ENCODE measurements around the gene MRPL37.

Gene MRPL37

GRCh38 chr1:54199151-54199764, 709 bp upstream of the MRPL37 start:
- H3K36me3 ChIP-seq (ENCODE audit: control insufficient read depth in 1 of 2, insufficient read depth in 2 of 2, low read length in 2 of 2): peaks cover 0 to 1% of the 10 kb centered on the region in 2 experiments
- no peak overlapping the region for H3K18ac ChIP-seq (ENCODE audit: low read length)
- H3K9me3 ChIP-seq (ENCODE audit: insufficient read depth, low read depth, low read length): no peaks in the 10 kb centered on the region
- no peak overlapping the region for H3K9ac ChIP-seq (ENCODE audit: low read length)
- H3K79me1 ChIP-seq (ENCODE audit: low read length): peaks cover 6% of the 10 kb centered on the region
- H3K4me2 ChIP-seq (ENCODE audit: low read length): peak overlapping the region; percentile 71
- DNase-seq: no peak
- no peak overlapping the region for H2BK5ac ChIP-seq (ENCODE audit: low read depth, low read length, poor library complexity)
- no peak overlapping the region for H3K14ac ChIP-seq (ENCODE audit: low read length)
- peak overlapping the region; percentile 55 for H4K8ac ChIP-seq (ENCODE audit: low read depth, low read length)
- peak overlapping the region; percentile 38 for H2AFZ ChIP-seq (ENCODE audit: insufficient read depth, low read length, poor library complexity)
- H3K79me2 ChIP-seq (ENCODE audit: control insufficient read depth, insufficient read depth, low read length, poor library complexity): peaks cover 7% of the 10 kb centered on the region
- H2BK120ac ChIP-seq (ENCODE audit: insufficient read depth, low read length, poor library complexity): peak overlapping the region; percentile 8
- H3K4me3 ChIP-seq (ENCODE audit: low read depth, low read length): peak overlapping the region; percentile 72
- H4K91ac ChIP-seq (ENCODE audit: low read depth, low read length): peak overlapping the region; percentile 2
- H2AK5ac ChIP-seq (ENCODE audit: low read length): no peak overlapping the region
- H3K27me3 ChIP-seq (ENCODE audit: insufficient read depth, low read length): no peaks in the 10 kb centered on the region
- H3K4ac ChIP-seq (ENCODE audit: low read depth, low read length): no peak overlapping the region
- no CpG with 5 or more reads among the region's 17 CpGs for whole genome bisulfite sequencing (ENCODE audit: extremely low coverage, insufficient coverage, insufficient read length)
- no peak overlapping the region for H3K23ac ChIP-seq (ENCODE audit: low read length)
- H4K12ac ChIP-seq (ENCODE audit: low read depth, low read length): no peak overlapping the region
- peaks cover 3 to 7% of the 10 kb centered on the region in 2 experiments for H3K4me1 ChIP-seq (ENCODE audit: control insufficient read depth in 1 of 2, insufficient read depth in 2 of 2, low read length in 2 of 2)
- H3K27ac ChIP-seq (ENCODE audit: low read depth, low read length): no peak overlapping the region
- no peak overlapping the region for H2BK12ac ChIP-seq (ENCODE audit: low read length)

- peaks cover 3 to 7% of the 10 kb centered on the region in 2 experiments for H3K4me1 ChIP-seq (ENCODE audit: control insufficient read depth in 1 of 2, insufficient read depth in 2 of 2, low read length in 2 of 2)
- DNase-seq: no peak
- H3K79me2 ChIP-seq (ENCODE audit: control insufficient read depth, insufficient read depth, low read length, poor library complexity): peaks cover 7% of the 10 kb centered on the region
- peak overlapping the region; percentile 97 for H4K8ac ChIP-seq (ENCODE audit: low read depth, low read length)
- peaks cover 6% of the 10 kb centered on the region for H3K79me1 ChIP-seq (ENCODE audit: low read length)
- no peak overlapping the region for H2BK12ac ChIP-seq (ENCODE audit: low read length)
- H3K27ac ChIP-seq (ENCODE audit: low read depth, low read length): no peak overlapping the region
- peaks cover 1 to 11% of the 10 kb centered on the region in 2 experiments for H3K36me3 ChIP-seq (ENCODE audit: control insufficient read depth in 1 of 2, insufficient read depth in 2 of 2, low read length in 2 of 2)
- no peak overlapping the region for H2BK5ac ChIP-seq (ENCODE audit: low read depth, low read length, poor library complexity)
- H2AFZ ChIP-seq (ENCODE audit: insufficient read depth, low read length, poor library complexity): peak overlapping the region; percentile 54
- H2AK5ac ChIP-seq (ENCODE audit: low read length): no peak overlapping the region
- no peak overlapping the region for H2BK120ac ChIP-seq (ENCODE audit: insufficient read depth, low read length, poor library complexity)
- peak overlapping the region; percentile 84 for H3K18ac ChIP-seq (ENCODE audit: low read length)
- peak overlapping the region; percentile 90 for H3K14ac ChIP-seq (ENCODE audit: low read length)
- H3K4me2 ChIP-seq (ENCODE audit: low read length): peak overlapping the region; percentile 72
- no peaks in the 10 kb centered on the region for H3K9me3 ChIP-seq (ENCODE audit: insufficient read depth, low read depth, low read length)
- H3K4ac ChIP-seq (ENCODE audit: low read depth, low read length): peak overlapping the region; percentile 83
- peak overlapping the region; percentile 88 for H3K4me3 ChIP-seq (ENCODE audit: low read depth, low read length)
- peak overlapping the region; percentile 75 for H4K12ac ChIP-seq (ENCODE audit: low read depth, low read length)
- H3K23ac ChIP-seq (ENCODE audit: low read length): no peak overlapping the region
- H3K27me3 ChIP-seq (ENCODE audit: insufficient read depth, low read length): no peaks in the 10 kb centered on the region
- H3K9ac ChIP-seq (ENCODE audit: low read length): peak overlapping the region; percentile 90
- no CpG with 5 or more reads among the region's 15 CpGs for WGBS (ENCODE audit: extremely low coverage, insufficient coverage, insufficient read length)
- H4K91ac ChIP-seq (ENCODE audit: low read depth, low read length): peak overlapping the region; percentile 85
Observed at GRCh38 chr1:54200519-54200997, 591 bp downstream of the MRPL37 start.

DNA sequence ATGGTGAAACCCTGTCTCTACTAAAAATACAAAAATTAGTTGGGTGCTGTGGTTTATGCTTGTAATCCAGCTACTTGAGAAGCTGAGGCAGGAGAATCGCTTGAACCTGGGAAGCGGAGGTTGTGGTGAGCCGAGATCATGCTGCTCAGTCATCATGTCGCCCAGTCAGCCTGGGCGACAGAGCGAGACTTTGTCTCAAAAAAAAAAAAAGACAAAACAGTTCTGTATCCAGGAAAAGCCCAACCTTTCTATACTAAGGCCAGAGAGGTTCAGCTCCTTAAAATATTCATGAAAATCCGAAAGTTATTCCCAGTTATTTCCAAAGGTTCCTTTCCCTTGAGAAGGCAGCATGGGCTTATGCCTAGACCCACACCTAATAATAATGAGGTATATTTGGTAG, 4.2 kb downstream of the MRPL37 start:
- WGBS (ENCODE audit: extremely low coverage, insufficient coverage, insufficient read length): no CpG with 5 or more reads among the region's 7 CpGs

GRCh38 chr1:54207287-54207686, 7.3 kb downstream of the MRPL37 start:
- H3K4me2 ChIP-seq (ENCODE audit: low read length): no peak overlapping the region
- H2AK5ac ChIP-seq (ENCODE audit: low read length): no peak overlapping the region
- no peak overlapping the region for H3K27ac ChIP-seq (ENCODE audit: low read depth, low read length)
- H3K23ac ChIP-seq (ENCODE audit: low read length): no peak overlapping the region
- no peak overlapping the region for H3K18ac ChIP-seq (ENCODE audit: low read length)
- no peaks in the 10 kb centered on the region for H3K27me3 ChIP-seq (ENCODE audit: insufficient read depth, low read length)
- no peak overlapping the region for H3K4me3 ChIP-seq (ENCODE audit: low read depth, low read length)
- no peaks in the 10 kb centered on the region for H3K9me3 ChIP-seq (ENCODE audit: insufficient read depth, low read depth, low read length)
- DNase-seq: no peak
- no peak overlapping the region for H3K14ac ChIP-seq (ENCODE audit: low read length)
- H2BK120ac ChIP-seq (ENCODE audit: insufficient read depth, low read length, poor library complexity): no peak overlapping the region
- H3K79me2 ChIP-seq (ENCODE audit: control insufficient read depth, insufficient read depth, low read length, poor library complexity): no peaks in the 10 kb centered on the region
- H2BK12ac ChIP-seq (ENCODE audit: low read length): no peak overlapping the region
- H3K79me1 ChIP-seq (ENCODE audit: low read length): no peaks in the 10 kb centered on the region
- H4K12ac ChIP-seq (ENCODE audit: low read depth, low read length): no peak overlapping the region
- H3K9ac ChIP-seq (ENCODE audit: low read length): no peak overlapping the region
- H4K91ac ChIP-seq (ENCODE audit: low read depth, low read length): no peak overlapping the region
- WGBS (ENCODE audit: extremely low coverage, insufficient coverage, insufficient read length): no CpG with 5 or more reads among the region's 1 CpG
- H4K8ac ChIP-seq (ENCODE audit: low read depth, low read length): no peak overlapping the region
- no peak overlapping the region for H2AFZ ChIP-seq (ENCODE audit: insufficient read depth, low read length, poor library complexity)
- no peaks in the 10 kb centered on the region for H3K4me1 ChIP-seq (ENCODE audit: control insufficient read depth in 1 of 2, insufficient read depth in 2 of 2, low read length in 2 of 2)
- H3K4ac ChIP-seq (ENCODE audit: low read depth, low read length): no peak overlapping the region
- H2BK5ac ChIP-seq (ENCODE audit: low read depth, low read length, poor library complexity): no peak overlapping the region
- peaks cover 25 to 59% of the 10 kb centered on the region in 2 experiments for H3K36me3 ChIP-seq (ENCODE audit: control insufficient read depth in 1 of 2, insufficient read depth in 2 of 2, low read length in 2 of 2)

More for the DNA sequence above, 4.2 kb downstream of the MRPL37 start:
- Histone ChIP-seq H3K9me3 (ENCODE audit: insufficient read depth, low read depth, low read length) (no peaks in the 10 kb centered on the region), H2BK5ac (ENCODE audit: low read depth, low read length, poor library complexity) (no peak overlapping the region), H3K9ac (ENCODE audit: low read length) (no peak overlapping the region), H3K79me2 (ENCODE audit: control insufficient read depth, insufficient read depth, low read length, poor library complexity) (peaks cover 7% of the 10 kb centered on the region), H3K27me3 (ENCODE audit: insufficient read depth, low read length) (no peaks in the 10 kb centered on the region), H2BK12ac (ENCODE audit: low read length) (no peak overlapping the region), H3K4me1 (ENCODE audit: control insufficient read depth in 1 of 2, insufficient read depth in 2 of 2, low read length in 2 of 2) (peaks cover 3 to 7% of the 10 kb centered on the region in 2 experiments), H4K91ac (ENCODE audit: low read depth, low read length) (no peak overlapping the region), H3K27ac (ENCODE audit: low read depth, low read length) (no peak overlapping the region), H2AFZ (ENCODE audit: insufficient read depth, low read length, poor library complexity) (no peak overlapping the region), H3K14ac (ENCODE audit: low read length) (no peak overlapping the region), H3K4ac (ENCODE audit: low read depth, low read length) (no peak overlapping the region), H2BK120ac (ENCODE audit: insufficient read depth, low read length, poor library complexity) (no peak overlapping the region), H4K12ac (ENCODE audit: low read depth, low read length) (no peak overlapping the region), H4K8ac (ENCODE audit: low read depth, low read length) (no peak overlapping the region), H3K18ac (ENCODE audit: low read length) (no peak overlapping the region), H3K4me2 (ENCODE audit: low read length) (no peak overlapping the region), H3K23ac (ENCODE audit: low read length) (no peak overlapping the region), H3K79me1 (ENCODE audit: low read length) (peaks cover 6% of the 10 kb centered on the region), H3K36me3 (ENCODE audit: control insufficient read depth in 1 of 2, insufficient read depth in 2 of 2, low read length in 2 of 2) (peaks cover 10 to 35% of the 10 kb centered on the region in 2 experiments), H3K4me3 (ENCODE audit: low read depth, low read length) (no peak overlapping the region), H2AK5ac (ENCODE audit: low read length) (no peak overlapping the region)
- no peak for DNase-seq

Data from trophoblast cell (in vitro differentiated cells and primary cell).